Activated B cell treated with CpG ODN at 0.5 μM for 24 hours (primary cell): ENCODE measurements around the gene EEFSEC. TPM values are rescaled to one million over a fixed set of nuclear protein-coding genes. Genes with fewer than 3 reads are reported as not detected.

ENCODE experiments used
- ATAC-seq: fragments of 200-7000 bp; cut with Tn5 transposase; one replicate; pipeline ENCODE4 v1.10.0; 2021; ENCODE audit warnings: low read depth, mild to moderate bottlenecking, moderate library complexity
- CTCF ChIA-PET: fragments of 350-600 bp; sonication (Branson Sonifier 250); formaldehyde crosslinking; loops from one replicate; lab custom pipeline; 2021; ENCODE audit warnings: antibody characterized with exemption; lab: Charles Lee
- POLR2A ChIA-PET: fragments of 350-600 bp; sonication (Branson Sonifier 250); formaldehyde crosslinking; loops from one replicate; lab custom pipeline; 2021; ENCODE audit warnings: antibody characterized with exemption; lab: Charles Lee
- DNase-seq: peaks from one replicate; pipeline ENCODE4 v3.0.0; 2022
- H3K27ac Mint-ChIP-seq: one replicate; pipeline ENCODE4 v1.8.0; 2020; ENCODE audit warnings: mixed read lengths
- H3K27me3 Mint-ChIP-seq: one replicate; pipeline ENCODE4 v1.8.0; 2021; ENCODE audit warnings: mixed read lengths
- H3K36me3 Mint-ChIP-seq: one replicate; pipeline ENCODE4 v1.8.0; 2021; ENCODE audit warnings: low read depth, mixed read lengths
- H3K4me1 Mint-ChIP-seq: one replicate; pipeline ENCODE4 v1.8.0; 2021; ENCODE audit warnings: mixed read lengths
- H3K4me3 Mint-ChIP-seq: one replicate; pipeline ENCODE4 v1.8.0; 2020; ENCODE audit warnings: mild to moderate bottlenecking, mixed read lengths
- H3K9me3 Mint-ChIP-seq: one replicate; pipeline ENCODE4 v1.8.0; 2020; ENCODE audit warnings: mixed read lengths
- CTCF ChIP-seq: fragments of 200-600 bp; IDR thresholded peaks from one replicate; pipeline ENCODE4 v1.8.0; 2022; ENCODE audit warnings: antibody characterized with exemption, mild to moderate bottlenecking
- intact Hi-C: fragments of 100-400 bp; cut with micrococcal nuclease; formaldehyde crosslinking; loops from one replicate; pipeline ENCODE4 v1.15.1; 2024
- total RNA-seq: library from RNA; stranded (reverse); gene quantifications from 2 replicates; pipeline ENCODE4 v1.2.3, GENCODE V29; 2022

Gene EEFSEC
- total RNA-seq, 1 donor from 2014 or later = 20.0 TPM

- ATAC-seq (no peak), DNase-seq (no peak)
- Mint-ChIP-seq H3K27ac (no peak overlapping the region), H3K9me3 (no peaks in the 10 kb centered on the region), H3K36me3 (peaks cover 14% of the 10 kb centered on the region), H3K4me3 (no peak overlapping the region), H3K27me3 (no peaks in the 10 kb centered on the region), H3K4me1 (no peaks in the 10 kb centered on the region)
- intact Hi-C loops = no loop called here
- ChIA-PET CTCF (no interaction called here), POLR2A (no interaction called here)
- no peak for TF ChIP-seq CTCF
Measured at GRCh38 chr3:128310286-128311058, 157.2 kb downstream of the EEFSEC start.

DNA sequence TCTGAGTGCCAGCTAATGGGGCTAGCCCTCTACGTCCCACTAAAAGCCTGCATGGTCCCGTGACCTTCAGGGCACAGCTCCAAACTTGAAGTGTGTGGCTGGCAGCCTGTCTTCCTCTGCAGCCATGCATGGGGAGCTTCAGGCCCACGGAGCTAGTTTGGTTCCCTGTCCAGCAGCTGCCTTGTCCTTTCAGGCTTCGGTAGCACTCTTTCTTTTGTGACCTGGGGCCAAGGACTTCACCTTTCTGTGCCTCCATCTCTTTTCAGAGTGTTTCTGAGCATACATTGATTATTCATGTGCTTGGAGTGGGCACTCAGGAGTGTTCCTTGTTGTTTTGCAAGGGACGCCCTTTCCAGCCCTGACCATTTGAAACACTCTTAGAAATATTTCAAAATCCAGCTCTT lies 158.2 kb downstream of the EEFSEC start:
- Mint-ChIP-seq H3K27me3 (no peaks in the 10 kb centered on the region), H3K36me3 (peaks cover 14% of the 10 kb centered on the region), H3K4me3 (no peak overlapping the region), H3K9me3 (no peaks in the 10 kb centered on the region), H3K27ac (no peak overlapping the region), H3K4me1 (no peaks in the 10 kb centered on the region)
- no peak for TF ChIP-seq CTCF
- DNase-seq (no peak), ATAC-seq (no peak)
- intact Hi-C loops = no loop called here
- ChIA-PET CTCF (no interaction called here), POLR2A (no interaction called here)

DNA sequence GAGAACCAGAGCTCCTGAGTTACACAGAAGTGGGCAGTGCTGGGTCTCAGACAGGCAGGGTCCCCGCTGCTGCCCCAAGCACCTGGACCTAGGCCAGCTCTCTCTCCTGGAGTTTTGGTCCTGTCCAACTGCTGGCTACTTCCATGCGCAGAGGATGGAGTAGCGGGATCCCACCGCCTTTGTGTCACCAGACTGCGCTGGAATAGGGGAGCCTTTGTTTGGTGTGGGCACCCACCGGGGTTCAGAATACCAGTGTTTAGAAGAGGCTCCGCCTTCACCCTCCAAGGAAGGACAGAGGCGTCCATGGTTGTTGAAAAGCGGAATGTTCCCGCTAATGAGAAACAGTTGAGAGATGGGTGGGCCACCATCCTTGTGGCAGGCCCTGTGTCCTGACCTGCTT lies 159.0 kb downstream of the EEFSEC start:
- ChIA-PET POLR2A (no interaction called here), CTCF (no interaction called here)
- ATAC-seq = no peak
- Mint-ChIP-seq H3K4me3 (no peak overlapping the region), H3K36me3 (peaks cover 16% of the 10 kb centered on the region), H3K27me3 (no peaks in the 10 kb centered on the region), H3K4me1 (no peaks in the 10 kb centered on the region), H3K9me3 (no peaks in the 10 kb centered on the region), H3K27ac (no peak overlapping the region)
- DNase-seq = no peak
- TF ChIP-seq CTCF = no peak
- intact Hi-C loops = no loop called here

GRCh38 chr3:128313071-128313725 lies 159.9 kb downstream of the EEFSEC start:
- Mint-ChIP-seq H3K27ac (no peak overlapping the region), H3K9me3 (no peaks in the 10 kb centered on the region), H3K4me3 (no peak overlapping the region), H3K36me3 (peaks cover 17% of the 10 kb centered on the region), H3K27me3 (no peaks in the 10 kb centered on the region), H3K4me1 (no peaks in the 10 kb centered on the region)
- intact Hi-C loops = no loop called here
- no peak for TF ChIP-seq CTCF
- ATAC-seq = no peak
- no peak for DNase-seq
- ChIA-PET CTCF (no interaction called here), POLR2A (no interaction called here)

GRCh38 chr3:128313935-128314334 lies 160.7 kb downstream of the EEFSEC start:
- no peak for DNase-seq
- TF ChIP-seq CTCF = no peak
- no peak overlapping the region for H3K4me3 Mint-ChIP-seq
- intact Hi-C loops = no loop called here
- ChIA-PET CTCF (no interaction called here), POLR2A (no interaction called here)
- no peaks in the 10 kb centered on the region for H3K4me1 Mint-ChIP-seq
- H3K9me3 Mint-ChIP-seq = no peaks in the 10 kb centered on the region
- ATAC-seq = no peak
- H3K27me3 Mint-ChIP-seq = no peaks in the 10 kb centered on the region
- H3K36me3 Mint-ChIP-seq = peaks cover 19% of the 10 kb centered on the region
- no peak overlapping the region for H3K27ac Mint-ChIP-seq
